ENCODE measurements around the gene IFIT1B. TPM values are rescaled to one million over a fixed set of nuclear protein-coding genes. Genes with fewer than 3 reads are reported as not detected.
"Not testable (repeated sequence)": the region's sequence is repeated elsewhere in the genome, so short reads cannot be mapped to it uniquely, and the experiment has no call there.

IFIT1B gene
- not detected in 2 replicates for polyA plus RNA-seq (2011; rRNA removed)
- not detected in 2 replicates for polyA minus RNA-seq (2011; rRNA and poly(A)+ RNA removed)

- no peak within 1 kb of the TSS for H3K4me3 ChIP-seq (ENCODE audit: low read depth, low read length)
- ChIA-PET CTCF (interaction anchor here (1.6 kb wide), 1 partner anchor 9 kb away, joined by 10 read pairs; no protein-coding TSS in a partner anchor), POLR2A (no interaction called here)
- no peaks in the 10 kb centered on the region for H3K9me3 ChIP-seq (ENCODE audit: control insufficient read depth, insufficient read depth, low read length)
- DNase-seq (ENCODE audit: low read depth, low spot score): no peak
- TF ChIP-seq CTCF (IDR thresholded peaks at IDR 0.05; ENCODE audit: low read depth, low read length): no peak
- H3K27me3 ChIP-seq (ENCODE audit: control insufficient read depth, insufficient read depth, low read length): no peaks in the 10 kb centered on the region
- no peak within 1 kb of the TSS for H3K27ac ChIP-seq (ENCODE audit: low read depth, low read length)
Measured at GRCh38 chr10:89377705-89378637, at the start of gene IFIT1B. Gene IFIT1B (plus strand): TSS chr10:89378056. CDS start chr10:89378136, 80 bp downstream.

- no peaks in the 10 kb centered on the region for H3K9me3 ChIP-seq (ENCODE audit: control insufficient read depth, insufficient read depth, low read length)
- ChIA-PET POLR2A (no interaction called here), CTCF (interaction anchor here (3.0 kb wide), 1 partner anchor 40 kb away, joined by 18 read pairs; no protein-coding TSS in a partner anchor)
- no peak overlapping the region for H3K27ac ChIP-seq (ENCODE audit: low read depth, low read length)
- TF ChIP-seq CTCF (IDR thresholded peaks at IDR 0.05; ENCODE audit: low read depth, low read length): no peak
- H3K27me3 ChIP-seq (ENCODE audit: control insufficient read depth, insufficient read depth, low read length): no peaks in the 10 kb centered on the region
- no peak for DNase-seq (ENCODE audit: low read depth, low spot score)
- H3K4me3 ChIP-seq (ENCODE audit: low read depth, low read length): no peak overlapping the region
Measured at GRCh38 chr10:89329151-89329550, 48.7 kb upstream of the IFIT1B start.

- ChIA-PET CTCF (interaction anchor here (0.7 to 3.0 kb wide), 2 partner anchors 39 to 235 kb away, joined by 3 to 18 read pairs; no protein-coding TSS in a partner anchor), POLR2A (interaction anchor here (0.6 kb wide), 1 partner anchor 75 kb away, joined by 4 read pairs; no protein-coding TSS in a partner anchor)
- not testable (repeated sequence) for H3K9me3 ChIP-seq (ENCODE audit: control insufficient read depth, insufficient read depth, low read length); H3K4me3 ChIP-seq (ENCODE audit: low read depth, low read length); H3K27ac ChIP-seq (ENCODE audit: low read depth, low read length); DNase-seq (ENCODE audit: low read depth, low spot score); H3K27me3 ChIP-seq (ENCODE audit: control insufficient read depth, insufficient read depth, low read length)
Measured at GRCh38 chr10:89330014-89330413, 47.8 kb upstream of the IFIT1B start.

GRCh38 chr10:89330537-89331212 lies 47.2 kb upstream of the IFIT1B start:
- TF ChIP-seq CTCF (IDR thresholded peaks at IDR 0.05; ENCODE audit: low read depth, low read length): no peak
- POLR2A ChIA-PET: interaction anchor here (0.6 kb wide), 1 partner anchor 74 kb away, joined by 4 read pairs; no protein-coding TSS in a partner anchor
- CTCF ChIA-PET: interaction anchor here (0.7 kb wide), 1 partner anchor 234 kb away, joined by 3 read pairs; no protein-coding TSS in a partner anchor
- no peaks in the 10 kb centered on the region for H3K27me3 ChIP-seq (ENCODE audit: control insufficient read depth, insufficient read depth, low read length)
- no peak overlapping the region for H3K27ac ChIP-seq (ENCODE audit: low read depth, low read length)
- no peak overlapping the region for H3K4me3 ChIP-seq (ENCODE audit: low read depth, low read length)
- H3K9me3 ChIP-seq (ENCODE audit: control insufficient read depth, insufficient read depth, low read length): no peaks in the 10 kb centered on the region
- DNase-seq (ENCODE audit: low read depth, low spot score): no peak

- H3K27me3 ChIP-seq (ENCODE audit: control insufficient read depth, insufficient read depth, low read length); H3K9me3 ChIP-seq (ENCODE audit: control insufficient read depth, insufficient read depth, low read length); POLR2A ChIA-PET; H3K27ac ChIP-seq (ENCODE audit: low read depth, low read length); H3K4me3 ChIP-seq (ENCODE audit: low read depth, low read length); DNase-seq (ENCODE audit: low read depth, low spot score): not testable (repeated sequence)
- CTCF ChIA-PET: interaction anchor here (1.8 to 1.9 kb wide), 2 partner anchors 38 to 301 kb away, joined by 5 to 6 read pairs; no protein-coding TSS in a partner anchor
Measured at GRCh38 chr10:89331487-89332122, 46.3 kb upstream of the IFIT1B start.

All from AG04450 (cell line).